ENCODE data around the gene ERC2. TPM values are rescaled to one million over a fixed set of nuclear protein-coding genes. Genes with fewer than 3 reads are reported as not detected.

The ERC2 gene
- total RNA-seq, 1 experiment from 2014 or later: 0.90 TPM

- TF ChIP-seq CTCF (conservative IDR thresholded peaks at IDR 0.05; ENCODE audit: low read depth, low read length) (no peak), EZH2 (IDR thresholded peaks at IDR 0.05; ENCODE audit: borderline replicate concordance, low read depth, low read length, poor library complexity, severe bottlenecking) (no peak)
- no peaks in the 10 kb centered on the region for H3K9me3 ChIP-seq (ENCODE audit: low read depth, low read length, poor library complexity, severe bottlenecking)
- DNase-seq (ENCODE audit: low spot score): no peak
- intact Hi-C loops (cut with micrococcal nuclease; ENCODE audit: unreplicated experiment): loop anchor here (10.0 kb wide), 1 partner anchor 135 kb away; no protein-coding TSS in a partner anchor
- no peak overlapping the region for H3K4me3 ChIP-seq (ENCODE audit: low read depth, low read length, poor library complexity, severe bottlenecking)
- ChIA-PET CTCF (no interaction called here), POLR2A (ENCODE audit: low non-redundant PET) (no interaction called here)
- no peaks in the 10 kb centered on the region for H3K36me3 ChIP-seq (ENCODE audit: insufficient read depth, low read length, poor library complexity, severe bottlenecking)
- H3K27me3 ChIP-seq (replicated peaks; ENCODE audit: insufficient read depth, low read depth, low read length, poor library complexity): no peaks in the 10 kb centered on the region
- H3K4me1 ChIP-seq (ENCODE audit: insufficient read depth, low read length, poor library complexity, severe bottlenecking): no peaks in the 10 kb centered on the region
- no TSS peak for BruUV-seq (replicated peaks)
- H3K27ac ChIP-seq (ENCODE audit: low read depth, low read length, poor library complexity, severe bottlenecking): no peak overlapping the region
These were observed 558.9 kb downstream of the ERC2 start for GRCh38 chr3:55909373-55909772.

- ChIA-PET POLR2A (ENCODE audit: low non-redundant PET) (no interaction called here), CTCF (no interaction called here)
- Histone ChIP-seq H3K4me1 (ENCODE audit: insufficient read depth, low read length, poor library complexity, severe bottlenecking) (peaks cover 3% of the 10 kb centered on the region), H3K4me3 (ENCODE audit: low read depth, low read length, poor library complexity, severe bottlenecking) (no peak overlapping the region), H3K27me3 (replicated peaks; ENCODE audit: insufficient read depth, low read depth, low read length, poor library complexity) (no peaks in the 10 kb centered on the region), H3K27ac (ENCODE audit: low read depth, low read length, poor library complexity, severe bottlenecking) (no peak overlapping the region), H3K36me3 (ENCODE audit: insufficient read depth, low read length, poor library complexity, severe bottlenecking) (no peaks in the 10 kb centered on the region), H3K9me3 (ENCODE audit: low read depth, low read length, poor library complexity, severe bottlenecking) (no peaks in the 10 kb centered on the region)
- intact Hi-C loops (cut with micrococcal nuclease; ENCODE audit: unreplicated experiment): loop anchor here (10.0 kb wide), 1 partner anchor 137 kb away; no protein-coding TSS in a partner anchor
- DNase-seq (ENCODE audit: low spot score): no peak
- no TSS peak for BruUV-seq (replicated peaks)
- TF ChIP-seq EZH2 (IDR thresholded peaks at IDR 0.05; ENCODE audit: borderline replicate concordance, low read depth, low read length, poor library complexity, severe bottlenecking): no peak
- no peak for TF ChIP-seq CTCF (conservative IDR thresholded peaks at IDR 0.05; ENCODE audit: low read depth, low read length)
These were observed 560.7 kb downstream of the ERC2 start for GRCh38 chr3:55907616-55908015.

- TF ChIP-seq CTCF (conservative IDR thresholded peaks at IDR 0.05; ENCODE audit: low read depth, low read length): no peak
- no peak for TF ChIP-seq EZH2 (IDR thresholded peaks at IDR 0.05; ENCODE audit: borderline replicate concordance, low read depth, low read length, poor library complexity, severe bottlenecking)
- H3K27ac ChIP-seq (ENCODE audit: low read depth, low read length, poor library complexity, severe bottlenecking): no peak overlapping the region
- H3K4me1 ChIP-seq (ENCODE audit: insufficient read depth, low read length, poor library complexity, severe bottlenecking): peaks cover 8% of the 10 kb centered on the region
- H3K27me3 ChIP-seq (replicated peaks; ENCODE audit: insufficient read depth, low read depth, low read length, poor library complexity): no peaks in the 10 kb centered on the region
- intact Hi-C loops (cut with micrococcal nuclease; ENCODE audit: unreplicated experiment): loop anchor here (10.0 kb wide), 1 partner anchor 138 kb away; no protein-coding TSS in a partner anchor
- ChIA-PET CTCF (no interaction called here), POLR2A (ENCODE audit: low non-redundant PET) (no interaction called here)
- no peaks in the 10 kb centered on the region for H3K36me3 ChIP-seq (ENCODE audit: insufficient read depth, low read length, poor library complexity, severe bottlenecking)
- H3K9me3 ChIP-seq (ENCODE audit: low read depth, low read length, poor library complexity, severe bottlenecking): no peaks in the 10 kb centered on the region
- BruUV-seq (replicated peaks): no TSS peak
- no peak for DNase-seq (ENCODE audit: low spot score)
- H3K4me3 ChIP-seq (ENCODE audit: low read depth, low read length, poor library complexity, severe bottlenecking): no peak overlapping the region
These were observed 561.4 kb downstream of the ERC2 start for GRCh38 chr3:55906896-55907295.

Measured in A673 (cell line).